Transverse colon (tissue), 4 donors: Measurements from ENCODE around the gene DISP1. TPM values are rescaled to one million over a fixed set of nuclear protein-coding genes. Genes with fewer than 3 reads are reported as not detected.

Experiments used
- DNase-seq: peaks from one replicate; pipeline ENCODE4 v3.0.0-alpha.2; 2019
- H3K27ac ChIP-seq, 4 donors: fragments of 200-600 bp; sonication (generic); 2 replicates each; pipeline ENCODE4 v1.5.1; 2016 to 2018; ENCODE audit warnings: inconsistent platforms in 4 of 4
- H3K27me3 ChIP-seq: fragments of 200-600 bp; sonication (generic); 2 replicates; pipeline ENCODE4 v1.5.1; 2017; ENCODE audit warnings: inconsistent platforms
- H3K36me3 ChIP-seq, 4 donors: fragments of 200-600 bp; sonication (generic); 2 replicates each; pipeline ENCODE4 v1.5.1; 2017 to 2019; ENCODE audit warnings: inconsistent platforms in 4 of 4
- H3K4me1 ChIP-seq, 4 donors: fragments of 200-600 bp; sonication (generic); 2 replicates each; pipeline ENCODE4 v1.5.1; 2017 to 2020; ENCODE audit warnings: inconsistent platforms in 4 of 4
- H3K4me3 ChIP-seq, 4 donors: fragments of 200-600 bp; sonication (generic); 1 replicate in 1 of 4; 2 replicates in 3 of 4; pipeline versions ENCODE4 v1.5.1 to v1.6.1; 2017 to 2019; ENCODE audit warnings: inconsistent platforms in 4 of 4
- H3K9me3 ChIP-seq, 2 donors: fragments of 200-600 bp; sonication (generic); 2 replicates each; pipeline ENCODE4 v1.5.1; 2017 to 2019; ENCODE audit warnings: inconsistent platforms in 2 of 2
- EP300 ChIP-seq: sonication (generic); formaldehyde crosslinking; IDR thresholded peaks from one replicate; pipeline ENCODE4 v1.6.1; 2017; ENCODE audit warnings: antibody characterized with exemption, low read depth
- POLR2A ChIP-seq: fragments of 450-650 bp; IDR thresholded peaks from one replicate; pipeline ENCODE4 v1.6.1; 2016; ENCODE audit warnings: antibody characterized with exemption, mild to moderate bottlenecking, moderate library complexity
- POLR2AphosphoS5 ChIP-seq, 3 donors: sonication (generic); formaldehyde crosslinking; IDR thresholded peaks; one replicate each; pipeline ENCODE4 v1.6.1; 2016; ENCODE audit warnings: antibody characterized with exemption in 3 of 3
- WGBS, 2 donors: methylation state at CpG; one replicate each; pipeline ENCODE4 v1.1.5; 2018; ENCODE audit warnings: low coverage in 1 of 2; 5-methylcytosine and 5-hydroxymethylcytosine counted together
- in situ Hi-C, 4 donors: fragments of 200-750 bp; cut with MboI; loops; one replicate each; pipeline versions ENCODE4 v1.15.0 to v1.15.1; 2017; ENCODE audit warnings: low sequenced_read_pairs in 3 of 4, low pct_ligation_motif_present in 1 of 4, low pct_unique_long_range_greater_than_20kb in 1 of 4
- intact Hi-C: fragments of 100-400 bp; cut with DNase I; formaldehyde crosslinking; loops from one replicate; pipeline ENCODE4 v1.15.1; 2023; ENCODE audit warnings: low total_unique reads
- total RNA-seq, 4 donors: library from RNA; depleted of rRNA; stranded (reverse); fragments of >200 nt; gene quantifications; one replicate each; pipeline ENCODE4 v1.1.0, GENCODE V29; 2016
- TF ChIP-seq, protein P1 (sequence below), 5 experiments: fragments of 200-600 bp in 3 of 5; fragments of 450-650 bp in 2 of 5; sonication (generic) in 3 of 5; IDR thresholded peaks; 1 replicate in 2 of 5; 2 replicates in 3 of 5; pipeline ENCODE4 v1.5.1; 2016 to 2017; ENCODE audit warnings: antibody characterized with exemption in 5 of 5, inconsistent platforms in 3 of 5, mild to moderate bottlenecking in 2 of 5, moderate library complexity in 1 of 5

Gene DISP1, protein sequence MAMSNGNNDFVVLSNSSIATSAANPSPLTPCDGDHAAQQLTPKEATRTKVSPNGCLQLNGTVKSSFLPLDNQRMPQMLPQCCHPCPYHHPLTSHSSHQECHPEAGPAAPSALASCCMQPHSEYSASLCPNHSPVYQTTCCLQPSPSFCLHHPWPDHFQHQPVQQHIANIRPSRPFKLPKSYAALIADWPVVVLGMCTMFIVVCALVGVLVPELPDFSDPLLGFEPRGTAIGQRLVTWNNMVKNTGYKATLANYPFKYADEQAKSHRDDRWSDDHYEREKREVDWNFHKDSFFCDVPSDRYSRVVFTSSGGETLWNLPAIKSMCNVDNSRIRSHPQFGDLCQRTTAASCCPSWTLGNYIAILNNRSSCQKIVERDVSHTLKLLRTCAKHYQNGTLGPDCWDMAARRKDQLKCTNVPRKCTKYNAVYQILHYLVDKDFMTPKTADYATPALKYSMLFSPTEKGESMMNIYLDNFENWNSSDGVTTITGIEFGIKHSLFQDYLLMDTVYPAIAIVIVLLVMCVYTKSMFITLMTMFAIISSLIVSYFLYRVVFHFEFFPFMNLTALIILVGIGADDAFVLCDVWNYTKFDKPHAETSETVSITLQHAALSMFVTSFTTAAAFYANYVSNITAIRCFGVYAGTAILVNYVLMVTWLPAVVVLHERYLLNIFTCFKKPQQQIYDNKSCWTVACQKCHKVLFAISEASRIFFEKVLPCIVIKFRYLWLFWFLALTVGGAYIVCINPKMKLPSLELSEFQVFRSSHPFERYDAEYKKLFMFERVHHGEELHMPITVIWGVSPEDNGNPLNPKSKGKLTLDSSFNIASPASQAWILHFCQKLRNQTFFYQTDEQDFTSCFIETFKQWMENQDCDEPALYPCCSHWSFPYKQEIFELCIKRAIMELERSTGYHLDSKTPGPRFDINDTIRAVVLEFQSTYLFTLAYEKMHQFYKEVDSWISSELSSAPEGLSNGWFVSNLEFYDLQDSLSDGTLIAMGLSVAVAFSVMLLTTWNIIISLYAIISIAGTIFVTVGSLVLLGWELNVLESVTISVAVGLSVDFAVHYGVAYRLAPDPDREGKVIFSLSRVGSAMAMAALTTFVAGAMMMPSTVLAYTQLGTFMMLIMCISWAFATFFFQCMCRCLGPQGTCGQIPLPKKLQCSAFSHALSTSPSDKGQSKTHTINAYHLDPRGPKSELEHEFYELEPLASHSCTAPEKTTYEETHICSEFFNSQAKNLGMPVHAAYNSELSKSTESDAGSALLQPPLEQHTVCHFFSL (N-terminal part only)
- total RNA-seq, result 1 to 10 TPM; 2.2 to 7.2 (median 5.6) TPM

DNA sequence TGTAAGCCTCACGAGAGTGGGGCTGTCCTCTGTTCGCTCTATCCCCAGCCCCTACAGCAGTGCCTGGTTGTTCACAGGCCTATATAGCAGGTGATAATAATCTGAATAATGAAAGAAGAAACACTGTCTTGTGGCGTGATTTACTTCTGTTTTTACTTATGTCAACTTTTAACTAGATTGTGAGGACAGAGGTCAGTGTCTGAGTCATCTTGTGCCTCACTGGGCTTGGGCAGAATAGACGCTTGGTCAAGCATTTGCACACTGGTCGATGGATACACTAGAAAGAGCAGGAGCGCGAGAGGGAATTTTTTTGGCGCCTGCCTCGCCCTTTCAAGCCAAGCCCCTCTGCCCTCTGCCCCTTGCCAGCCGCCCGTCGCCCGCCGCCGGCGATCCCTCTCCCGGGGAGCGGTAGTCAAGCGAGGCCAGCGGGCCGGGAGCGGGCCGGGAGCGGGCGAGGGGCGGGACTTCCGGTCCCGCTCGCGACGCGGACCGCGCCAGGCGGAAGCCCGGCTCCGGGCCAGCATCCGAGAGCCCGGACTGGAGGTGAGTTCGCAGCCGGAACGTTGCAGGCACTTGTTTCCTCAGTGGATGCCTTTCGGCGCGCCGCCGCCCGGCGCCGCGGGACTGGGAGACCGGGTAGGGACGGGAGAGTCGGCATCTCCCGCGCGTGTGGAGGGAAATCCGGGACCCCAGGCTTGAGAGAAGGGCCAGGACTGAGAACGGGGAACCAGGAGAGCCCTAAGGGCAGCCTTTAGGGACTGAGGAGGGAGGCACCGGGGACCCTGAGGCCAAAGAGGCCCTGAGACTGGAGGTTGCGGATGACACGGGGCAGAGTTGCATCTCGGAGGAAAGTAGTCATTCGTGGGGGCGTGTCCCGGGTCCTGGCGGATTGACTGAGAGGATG is at the start of gene DISP1:
Gene DISP1, plus strand, starts transcription at position 504 of the 904 bp plus-strand sequence. CDS start 127,785 bp downstream, outside the sequence.
- H3K36me3 ChIP-seq, result no peaks in the 10 kb centered on the region
- intact Hi-C loops (no loop called here), in situ Hi-C loops (no loop called here)
- H3K4me1 ChIP-seq, result peaks cover 3 to 26% (median 11%) of the 10 kb centered on the region in 4 donors
- peak within 1 kb of the TSS; percentile 58 to 99 (median 80) for H3K4me3 ChIP-seq
- no peaks in the 10 kb centered on the region for H3K9me3 ChIP-seq
- no peaks in the 10 kb centered on the region for H3K27me3 ChIP-seq
- peak within 1 kb of the TSS; percentile 93 to 98 (median 96) for H3K27ac ChIP-seq
- 2 to 6% methylated on average over 3 to 50 of the region's 67 CpGs for WGBS, 2 donors
- TF ChIP-seq, protein P1, sequence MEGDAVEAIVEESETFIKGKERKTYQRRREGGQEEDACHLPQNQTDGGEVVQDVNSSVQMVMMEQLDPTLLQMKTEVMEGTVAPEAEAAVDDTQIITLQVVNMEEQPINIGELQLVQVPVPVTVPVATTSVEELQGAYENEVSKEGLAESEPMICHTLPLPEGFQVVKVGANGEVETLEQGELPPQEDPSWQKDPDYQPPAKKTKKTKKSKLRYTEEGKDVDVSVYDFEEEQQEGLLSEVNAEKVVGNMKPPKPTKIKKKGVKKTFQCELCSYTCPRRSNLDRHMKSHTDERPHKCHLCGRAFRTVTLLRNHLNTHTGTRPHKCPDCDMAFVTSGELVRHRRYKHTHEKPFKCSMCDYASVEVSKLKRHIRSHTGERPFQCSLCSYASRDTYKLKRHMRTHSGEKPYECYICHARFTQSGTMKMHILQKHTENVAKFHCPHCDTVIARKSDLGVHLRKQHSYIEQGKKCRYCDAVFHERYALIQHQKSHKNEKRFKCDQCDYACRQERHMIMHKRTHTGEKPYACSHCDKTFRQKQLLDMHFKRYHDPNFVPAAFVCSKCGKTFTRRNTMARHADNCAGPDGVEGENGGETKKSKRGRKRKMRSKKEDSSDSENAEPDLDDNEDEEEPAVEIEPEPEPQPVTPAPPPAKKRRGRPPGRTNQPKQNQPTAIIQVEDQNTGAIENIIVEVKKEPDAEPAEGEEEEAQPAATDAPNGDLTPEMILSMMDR (IDR thresholded peaks at IDR 0.05), result no peak
- peak; percentile 66 for TF ChIP-seq POLR2A
- peak; percentile 58 to 71 (median 59) for TF ChIP-seq POLR2AphosphoS5 (IDR thresholded peaks at IDR 0.05)
- TF ChIP-seq EP300, result no peak
- peak; percentile 86 for DNase-seq

DNA sequence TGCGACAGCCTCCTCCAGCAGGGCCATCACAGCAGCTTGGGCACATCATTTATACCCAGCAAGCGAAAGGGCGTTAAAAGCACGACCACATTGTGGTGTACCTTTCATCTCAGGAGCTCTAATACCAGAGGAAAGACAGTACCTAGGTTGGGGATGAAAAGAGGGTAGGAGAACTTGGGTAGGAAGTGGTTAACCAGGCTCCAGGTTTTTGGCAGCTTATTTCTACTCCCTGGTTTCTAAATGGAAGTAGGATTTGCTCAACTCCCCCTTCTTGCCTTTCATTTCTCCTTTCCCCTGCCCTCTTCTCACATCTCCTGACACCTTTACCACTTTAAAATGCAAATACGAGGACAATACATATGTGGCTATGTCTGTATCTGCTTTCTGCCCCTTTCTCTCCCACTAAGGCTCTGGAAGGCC is 47.7 kb upstream of the DISP1 start:
- Histone ChIP-seq H3K27ac (peak overlapping the region in 2 of 4 donors; percentile 45 to 69), H3K4me1 (no peaks in the 10 kb centered on the region), H3K36me3 (no peaks in the 10 kb centered on the region), H3K9me3 (peaks cover 5 to 8% of the 10 kb centered on the region in 2 donors), H3K27me3 (no peaks in the 10 kb centered on the region), H3K4me3 (no peak overlapping the region)
- 67 to 87% methylated on average over 5 of the region's 5 CpGs for WGBS, 2 donors
- intact Hi-C loops (no loop called here), in situ Hi-C loops (no loop called here)
- TF ChIP-seq POLR2AphosphoS5 (IDR thresholded peaks at IDR 0.05) (no peak), POLR2A (no peak)
- TF ChIP-seq, protein P1 (IDR thresholded peaks at IDR 0.05), result no peak
- no peak for DNase-seq

DNA sequence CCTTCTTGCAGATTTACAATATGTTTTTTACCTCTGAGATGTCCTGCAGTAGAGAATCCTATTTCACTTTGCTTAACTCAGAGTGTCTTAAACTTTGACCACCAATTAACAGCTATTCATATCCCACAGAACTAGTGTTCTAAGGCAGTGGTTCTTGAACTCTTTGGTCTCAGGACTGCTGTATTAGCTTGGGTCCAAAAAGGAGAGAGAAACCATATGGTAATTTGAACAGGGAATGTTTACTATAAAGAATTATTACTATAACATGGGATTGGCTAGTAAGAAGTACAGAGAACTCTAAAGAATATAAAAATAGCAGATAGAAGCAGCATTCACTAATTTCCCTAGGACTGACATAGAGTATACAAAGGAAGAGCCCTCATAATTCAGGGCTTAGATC is 46.2 kb upstream of the DISP1 start:
- Histone ChIP-seq H3K4me3 (no peak overlapping the region), H3K36me3 (no peaks in the 10 kb centered on the region), H3K27ac (peak overlapping the region in 2 of 4 donors; percentile 52 to 69), H3K9me3 (peaks cover 5 to 8% of the 10 kb centered on the region in 2 donors), H3K27me3 (no peaks in the 10 kb centered on the region), H3K4me1 (peaks cover 0 to 9% (median 0%) of the 10 kb centered on the region in 4 donors)
- TF ChIP-seq POLR2A, result no peak
- peak; percentile 63 for TF ChIP-seq EP300
- peak in 1 of 3 donors; percentile 29 for TF ChIP-seq POLR2AphosphoS5 (IDR thresholded peaks at IDR 0.05)
- TF ChIP-seq, protein P1 (IDR thresholded peaks at IDR 0.05), result no peak
- in situ Hi-C loops, result no loop called here
- no peak for DNase-seq
- intact Hi-C loops, result no loop called here
